ENCODE data around the gene ZNF576. TPM values are rescaled to one million over a fixed set of nuclear protein-coding genes. Genes with fewer than 3 reads are reported as not detected.
A peak's percentile ranks its signal among the peaks of the same experiment; 100 is the strongest.

Gene ZNF576
- total RNA-seq, 1 donor from 2014 or later: 15.0 TPM

DNA sequence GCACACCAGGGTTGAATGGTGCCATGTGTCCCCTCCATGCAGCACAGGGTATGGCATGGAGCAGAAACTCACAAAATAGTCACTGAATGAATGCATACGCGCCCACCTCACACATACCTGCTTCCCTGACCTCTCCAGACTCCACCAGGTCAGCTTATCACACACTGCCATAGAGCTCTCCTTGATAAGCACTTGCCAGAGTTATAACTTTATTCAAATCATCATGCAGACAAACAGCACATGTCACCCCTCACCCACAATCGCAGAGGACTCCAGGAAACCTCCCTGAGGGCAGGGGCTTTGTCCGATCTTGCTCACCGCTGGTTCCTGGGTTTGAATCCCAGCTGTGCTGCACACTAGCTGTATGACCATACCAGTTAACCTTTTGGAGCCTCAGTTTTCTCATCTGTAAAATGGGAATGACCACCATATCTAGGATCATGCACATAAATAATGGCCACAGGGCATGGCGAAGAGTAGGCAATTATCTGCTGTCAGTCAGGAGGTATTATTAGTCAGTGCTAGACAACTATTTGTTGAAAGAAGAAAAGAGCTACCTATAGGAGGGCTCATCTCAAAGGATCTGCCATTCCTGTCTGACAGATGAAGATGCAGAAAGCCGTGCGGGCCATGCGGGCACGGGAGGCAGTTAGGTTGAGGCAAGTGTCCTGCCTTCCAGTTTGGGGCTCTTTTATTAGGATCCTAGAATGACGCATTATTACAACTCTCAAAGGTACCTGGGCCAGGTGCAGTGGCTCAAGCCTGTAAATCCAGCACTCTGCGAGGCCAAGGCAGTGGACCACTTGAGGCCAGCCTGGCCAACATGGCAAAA, 35.0 kb upstream of the ZNF576 start:
- H3K27me3 Mint-ChIP-seq (ENCODE audit: unreplicated experiment): no peaks in the 10 kb centered on the region
- TF ChIP-seq, protein P1, sequence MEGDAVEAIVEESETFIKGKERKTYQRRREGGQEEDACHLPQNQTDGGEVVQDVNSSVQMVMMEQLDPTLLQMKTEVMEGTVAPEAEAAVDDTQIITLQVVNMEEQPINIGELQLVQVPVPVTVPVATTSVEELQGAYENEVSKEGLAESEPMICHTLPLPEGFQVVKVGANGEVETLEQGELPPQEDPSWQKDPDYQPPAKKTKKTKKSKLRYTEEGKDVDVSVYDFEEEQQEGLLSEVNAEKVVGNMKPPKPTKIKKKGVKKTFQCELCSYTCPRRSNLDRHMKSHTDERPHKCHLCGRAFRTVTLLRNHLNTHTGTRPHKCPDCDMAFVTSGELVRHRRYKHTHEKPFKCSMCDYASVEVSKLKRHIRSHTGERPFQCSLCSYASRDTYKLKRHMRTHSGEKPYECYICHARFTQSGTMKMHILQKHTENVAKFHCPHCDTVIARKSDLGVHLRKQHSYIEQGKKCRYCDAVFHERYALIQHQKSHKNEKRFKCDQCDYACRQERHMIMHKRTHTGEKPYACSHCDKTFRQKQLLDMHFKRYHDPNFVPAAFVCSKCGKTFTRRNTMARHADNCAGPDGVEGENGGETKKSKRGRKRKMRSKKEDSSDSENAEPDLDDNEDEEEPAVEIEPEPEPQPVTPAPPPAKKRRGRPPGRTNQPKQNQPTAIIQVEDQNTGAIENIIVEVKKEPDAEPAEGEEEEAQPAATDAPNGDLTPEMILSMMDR (IDR thresholded peaks at IDR 0.05; ENCODE audit: partially characterized antibody, unreplicated experiment): no peak
- H3K27ac Mint-ChIP-seq (ENCODE audit: unreplicated experiment): peak overlapping the region; percentile 43
- no peaks in the 10 kb centered on the region for H3K9me3 Mint-ChIP-seq (ENCODE audit: unreplicated experiment)
- peak overlapping the region; percentile 13 for H3K4me3 Mint-ChIP-seq (ENCODE audit: unreplicated experiment)
- peaks cover 14% of the 10 kb centered on the region for H3K4me1 Mint-ChIP-seq (ENCODE audit: low read depth, unreplicated experiment)
- peaks cover 4% of the 10 kb centered on the region for H3K36me3 Mint-ChIP-seq (ENCODE audit: unreplicated experiment)
- no peak for DNase-seq

DNA sequence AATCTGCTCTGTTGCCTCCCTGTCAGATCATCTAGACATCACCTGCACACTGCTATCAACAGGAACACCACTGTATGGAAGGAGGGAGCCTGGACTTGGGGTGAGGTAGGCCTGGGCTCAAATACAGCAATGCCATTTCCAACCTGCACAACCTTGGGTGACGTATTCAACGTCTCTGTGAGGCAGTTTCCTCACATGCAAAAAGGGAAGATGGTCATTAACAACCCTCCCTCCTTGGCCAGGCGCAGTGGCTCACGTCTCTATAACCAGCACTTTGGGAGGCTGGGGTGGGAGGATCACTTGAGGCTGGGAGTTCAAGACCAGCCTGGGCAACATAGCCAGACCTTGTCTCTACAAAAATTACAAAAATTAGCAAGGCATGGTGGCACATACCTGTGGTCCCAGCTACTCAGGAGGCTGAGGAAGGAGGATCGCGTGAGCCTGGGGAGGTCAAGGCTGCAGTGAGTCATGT, 34.1 kb upstream of the ZNF576 start:
- TF ChIP-seq, protein P1 (IDR thresholded peaks at IDR 0.05; ENCODE audit: partially characterized antibody, unreplicated experiment): no peak
- Mint-ChIP-seq H3K27ac (ENCODE audit: unreplicated experiment) (no peak overlapping the region), H3K36me3 (ENCODE audit: unreplicated experiment) (peaks cover 4% of the 10 kb centered on the region), H3K9me3 (ENCODE audit: unreplicated experiment) (no peaks in the 10 kb centered on the region), H3K27me3 (ENCODE audit: unreplicated experiment) (no peaks in the 10 kb centered on the region), H3K4me3 (ENCODE audit: unreplicated experiment) (no peak overlapping the region), H3K4me1 (ENCODE audit: low read depth, unreplicated experiment) (peaks cover 14% of the 10 kb centered on the region)
- no peak for DNase-seq

DNA sequence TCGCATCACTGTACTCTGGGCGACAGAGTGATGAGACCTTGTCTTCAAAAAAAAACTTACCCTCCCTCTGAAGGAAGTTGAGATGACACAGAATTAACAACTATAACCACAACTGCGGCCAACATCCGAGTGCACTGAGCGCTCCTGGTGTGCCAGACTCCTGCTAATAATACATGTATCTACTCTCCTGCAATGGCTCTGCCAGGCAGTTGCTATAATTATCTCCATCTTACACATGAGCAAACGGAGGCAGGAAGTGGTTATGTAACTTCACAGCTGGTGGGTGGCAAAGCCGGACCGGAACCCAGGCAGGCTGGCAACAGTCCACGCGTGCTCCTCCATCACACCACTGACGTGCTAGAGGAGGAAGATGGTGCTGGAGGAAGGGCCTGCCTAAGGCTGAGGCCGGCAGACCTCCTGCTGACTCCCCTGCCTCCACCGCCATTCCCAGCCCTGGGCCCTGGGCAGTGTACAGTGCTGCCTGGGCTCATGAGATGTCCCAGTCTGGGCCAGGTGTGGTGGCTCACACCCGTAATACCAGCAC, 33.6 kb upstream of the ZNF576 start:
- H3K9me3 Mint-ChIP-seq (ENCODE audit: unreplicated experiment): no peaks in the 10 kb centered on the region
- no peak for DNase-seq
- H3K4me3 Mint-ChIP-seq (ENCODE audit: unreplicated experiment): no peak overlapping the region
- TF ChIP-seq, protein P1 (IDR thresholded peaks at IDR 0.05; ENCODE audit: partially characterized antibody, unreplicated experiment): no peak
- H3K4me1 Mint-ChIP-seq (ENCODE audit: low read depth, unreplicated experiment): peaks cover 14% of the 10 kb centered on the region
- H3K27ac Mint-ChIP-seq (ENCODE audit: unreplicated experiment): no peak overlapping the region
- H3K36me3 Mint-ChIP-seq (ENCODE audit: unreplicated experiment): peaks cover 4% of the 10 kb centered on the region
- no peaks in the 10 kb centered on the region for H3K27me3 Mint-ChIP-seq (ENCODE audit: unreplicated experiment)

DNA sequence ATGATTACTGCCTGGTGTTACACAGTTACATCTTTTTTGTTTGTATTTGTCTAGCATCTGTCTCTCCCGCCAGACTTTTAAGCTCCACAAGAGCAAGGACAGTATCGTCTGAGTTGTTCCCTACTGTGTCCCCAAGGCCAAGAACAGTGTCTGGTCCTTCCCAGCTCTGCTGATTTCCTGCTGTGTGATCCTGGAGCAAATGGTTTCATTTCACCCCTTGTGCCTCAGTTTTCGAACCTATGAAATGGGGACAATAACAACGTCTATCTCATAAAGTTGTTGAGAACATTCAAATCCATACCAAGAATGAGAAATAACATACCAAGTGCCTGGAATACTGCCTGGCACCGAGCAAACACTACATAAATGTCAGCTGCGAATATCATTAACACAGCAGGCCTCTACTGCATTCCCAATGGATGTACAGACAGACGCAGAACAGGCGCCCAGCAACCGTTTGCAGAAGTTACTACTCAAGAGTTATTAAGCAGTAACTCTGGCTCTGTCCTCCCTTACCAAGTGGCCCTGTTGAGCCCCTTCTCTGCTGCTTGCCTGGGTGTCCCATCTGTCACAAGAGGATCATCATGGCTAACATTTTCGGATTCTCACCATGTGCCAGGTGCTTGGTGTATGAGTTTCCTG, 32.5 kb upstream of the ZNF576 start:
- TF ChIP-seq, protein P1 (IDR thresholded peaks at IDR 0.05; ENCODE audit: partially characterized antibody, unreplicated experiment): no peak
- peaks cover 14% of the 10 kb centered on the region for H3K4me1 Mint-ChIP-seq (ENCODE audit: low read depth, unreplicated experiment)
- H3K4me3 Mint-ChIP-seq (ENCODE audit: unreplicated experiment): no peak overlapping the region
- H3K36me3 Mint-ChIP-seq (ENCODE audit: unreplicated experiment): peaks cover 4% of the 10 kb centered on the region
- no peaks in the 10 kb centered on the region for H3K9me3 Mint-ChIP-seq (ENCODE audit: unreplicated experiment)
- DNase-seq: no peak
- no peak overlapping the region for H3K27ac Mint-ChIP-seq (ENCODE audit: unreplicated experiment)
- H3K27me3 Mint-ChIP-seq (ENCODE audit: unreplicated experiment): no peaks in the 10 kb centered on the region
